Measurements from ENCODE around the gene RBP5.

The RBP5 gene

DNA sequence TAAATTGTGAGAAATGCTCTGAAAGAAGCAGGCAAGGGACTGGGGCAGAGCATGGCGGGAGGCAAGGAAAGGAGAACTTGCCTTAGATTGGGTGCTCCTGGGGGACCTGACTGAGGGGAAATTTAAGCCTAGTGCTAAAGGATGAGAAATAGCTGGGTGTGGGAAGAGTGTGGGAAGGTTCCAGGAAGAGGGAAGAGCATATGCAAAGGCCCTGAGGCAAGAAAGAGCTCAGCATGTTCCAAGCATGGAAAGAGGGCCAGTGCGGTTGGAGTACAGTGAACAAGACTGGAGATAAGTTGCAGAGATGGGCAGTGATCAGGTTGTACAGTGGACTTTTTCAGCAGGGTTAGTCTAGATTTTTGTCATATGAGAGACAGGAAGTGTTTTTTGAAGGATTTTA, 10.5 kb upstream of the RBP5 start:
- Histone ChIP-seq H3K27me3 (no peaks in the 10 kb centered on the region), H3K4me3 (ENCODE audit: low read depth, low read length) (no peak overlapping the region), H3K4me1 (no peaks in the 10 kb centered on the region), H3K36me3 (no peaks in the 10 kb centered on the region), H3K9me3 (no peaks in the 10 kb centered on the region)
- DNase-seq = no peak
- TF ChIP-seq, protein P1, sequence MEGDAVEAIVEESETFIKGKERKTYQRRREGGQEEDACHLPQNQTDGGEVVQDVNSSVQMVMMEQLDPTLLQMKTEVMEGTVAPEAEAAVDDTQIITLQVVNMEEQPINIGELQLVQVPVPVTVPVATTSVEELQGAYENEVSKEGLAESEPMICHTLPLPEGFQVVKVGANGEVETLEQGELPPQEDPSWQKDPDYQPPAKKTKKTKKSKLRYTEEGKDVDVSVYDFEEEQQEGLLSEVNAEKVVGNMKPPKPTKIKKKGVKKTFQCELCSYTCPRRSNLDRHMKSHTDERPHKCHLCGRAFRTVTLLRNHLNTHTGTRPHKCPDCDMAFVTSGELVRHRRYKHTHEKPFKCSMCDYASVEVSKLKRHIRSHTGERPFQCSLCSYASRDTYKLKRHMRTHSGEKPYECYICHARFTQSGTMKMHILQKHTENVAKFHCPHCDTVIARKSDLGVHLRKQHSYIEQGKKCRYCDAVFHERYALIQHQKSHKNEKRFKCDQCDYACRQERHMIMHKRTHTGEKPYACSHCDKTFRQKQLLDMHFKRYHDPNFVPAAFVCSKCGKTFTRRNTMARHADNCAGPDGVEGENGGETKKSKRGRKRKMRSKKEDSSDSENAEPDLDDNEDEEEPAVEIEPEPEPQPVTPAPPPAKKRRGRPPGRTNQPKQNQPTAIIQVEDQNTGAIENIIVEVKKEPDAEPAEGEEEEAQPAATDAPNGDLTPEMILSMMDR (IDR thresholded peaks at IDR 0.05; ENCODE audit: low read depth, low read length) = no peak

DNA sequence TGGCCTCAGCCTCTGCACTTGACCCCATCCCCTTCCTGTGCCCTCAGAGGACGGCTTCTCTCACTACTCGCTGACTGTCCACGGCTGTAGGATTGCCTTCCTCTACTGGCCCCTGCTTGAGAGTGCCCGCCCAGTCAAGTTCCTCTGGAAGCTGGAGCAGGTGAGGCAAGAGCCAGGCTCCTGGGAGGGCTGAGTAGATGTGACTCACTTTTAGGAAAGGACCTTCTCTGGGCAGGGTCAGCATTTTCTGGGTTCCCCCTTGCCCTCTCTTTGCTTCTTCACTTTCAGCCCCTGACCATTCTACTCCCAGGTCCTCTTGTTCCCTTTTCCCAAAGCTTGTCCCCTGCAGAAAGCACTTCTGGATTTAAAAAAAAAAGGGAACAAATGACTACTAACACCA, 9.2 kb upstream of the RBP5 start:
- DNase-seq = no peak
- Histone ChIP-seq H3K9me3 (no peaks in the 10 kb centered on the region), H3K4me3 (ENCODE audit: low read depth, low read length) (no peak overlapping the region), H3K36me3 (no peaks in the 10 kb centered on the region), H3K27me3 (no peaks in the 10 kb centered on the region), H3K4me1 (no peaks in the 10 kb centered on the region)
- TF ChIP-seq, protein P1 (IDR thresholded peaks at IDR 0.05; ENCODE audit: low read depth, low read length) = no peak

DNA sequence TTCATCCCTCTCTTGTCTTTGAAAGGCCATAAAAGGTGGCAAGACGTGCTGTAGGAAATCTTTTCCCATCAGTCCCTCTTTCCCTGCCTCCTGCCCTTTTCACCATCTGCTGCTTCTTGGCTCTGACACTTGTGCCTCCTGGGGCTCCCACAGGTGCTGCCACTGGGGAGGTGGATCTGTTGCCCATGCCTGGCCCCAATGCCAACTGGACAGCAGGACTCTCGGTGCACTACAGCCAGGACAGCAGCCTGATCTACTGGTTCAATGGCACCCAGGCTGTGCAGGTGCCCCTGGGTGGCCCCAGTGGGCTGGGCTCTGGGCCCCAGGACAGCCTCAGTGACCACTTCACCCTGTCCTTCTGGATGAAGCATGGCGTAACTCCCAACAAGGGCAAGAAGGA, 8.0 kb upstream of the RBP5 start:
- TF ChIP-seq, protein P1 (IDR thresholded peaks at IDR 0.05; ENCODE audit: low read depth, low read length) = no peak
- H3K27me3 ChIP-seq = no peaks in the 10 kb centered on the region
- H3K9me3 ChIP-seq = no peaks in the 10 kb centered on the region
- no peaks in the 10 kb centered on the region for H3K4me1 ChIP-seq
- H3K4me3 ChIP-seq (ENCODE audit: low read depth, low read length) = no peak overlapping the region
- no peak for DNase-seq
- no peaks in the 10 kb centered on the region for H3K36me3 ChIP-seq

DNA sequence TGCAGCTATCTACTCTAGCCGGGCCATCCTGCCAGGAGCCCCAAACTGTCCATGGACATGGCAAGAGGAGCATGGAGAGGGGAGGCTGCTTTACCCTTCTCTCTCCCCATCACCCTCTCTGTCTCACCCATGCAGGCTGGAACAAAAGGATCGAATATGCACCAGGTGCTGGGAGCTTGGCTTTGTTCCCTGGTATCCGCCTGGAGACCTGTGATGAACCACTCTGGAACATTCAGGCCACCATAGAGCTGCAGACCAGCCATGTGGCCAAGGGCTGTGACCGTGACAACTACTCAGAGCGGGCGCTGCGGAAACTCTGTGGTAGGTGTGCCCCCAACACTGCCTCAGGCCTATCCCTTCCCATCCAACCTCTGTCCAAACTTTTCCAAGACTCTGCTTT, 7.4 kb upstream of the RBP5 start:
- TF ChIP-seq, protein P1 (IDR thresholded peaks at IDR 0.05; ENCODE audit: low read depth, low read length) = no peak
- Histone ChIP-seq H3K9me3 (no peaks in the 10 kb centered on the region), H3K36me3 (no peaks in the 10 kb centered on the region), H3K27me3 (no peaks in the 10 kb centered on the region), H3K4me3 (ENCODE audit: low read depth, low read length) (no peak overlapping the region), H3K4me1 (no peaks in the 10 kb centered on the region)
- no peak for DNase-seq

DNA sequence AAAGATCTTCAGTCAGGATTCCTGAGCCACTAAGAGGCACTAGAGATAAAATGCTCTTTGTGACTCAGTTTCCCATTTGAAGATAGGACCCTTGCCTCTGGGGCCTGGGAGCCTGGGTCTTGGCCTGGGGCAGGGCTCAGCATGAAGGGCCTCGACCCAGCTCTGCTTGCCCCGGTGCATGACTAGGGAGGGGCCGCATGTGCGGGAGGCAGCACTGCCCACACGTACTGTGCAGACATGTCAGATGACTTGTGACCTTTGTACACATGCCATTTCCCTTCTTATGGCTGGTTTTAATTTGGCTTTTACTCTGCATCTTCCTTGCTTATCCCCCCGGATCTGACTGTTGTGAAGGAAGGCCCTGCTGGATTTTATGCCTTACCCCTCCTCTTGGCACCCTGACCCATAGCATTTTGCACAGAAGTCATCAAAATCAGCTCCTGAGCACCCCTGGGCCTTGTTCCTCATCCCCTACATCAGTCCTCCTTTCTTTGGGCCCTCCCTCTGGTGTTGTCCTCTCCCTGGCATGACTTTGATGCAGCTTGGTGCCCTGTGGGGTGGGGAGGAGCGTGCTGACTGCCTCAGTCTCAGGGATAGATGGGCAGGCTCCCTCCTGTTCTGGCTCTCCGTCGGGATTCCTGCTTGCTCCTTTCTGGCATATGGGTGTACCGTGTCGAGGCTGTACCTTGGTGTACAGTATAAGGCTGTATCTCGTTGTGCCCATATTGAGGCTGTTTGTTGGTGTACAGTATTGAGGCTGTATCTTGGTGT, 5.9 kb upstream of the RBP5 start:
- DNase-seq = no peak
- no peaks in the 10 kb centered on the region for H3K36me3 ChIP-seq
- H3K4me3 ChIP-seq (ENCODE audit: low read depth, low read length) = no peak overlapping the region
- no peaks in the 10 kb centered on the region for H3K27me3 ChIP-seq
- no peaks in the 10 kb centered on the region for H3K9me3 ChIP-seq
- TF ChIP-seq, protein P1 (IDR thresholded peaks at IDR 0.05; ENCODE audit: low read depth, low read length) = no peak
- no peaks in the 10 kb centered on the region for H3K4me1 ChIP-seq

DNA sequence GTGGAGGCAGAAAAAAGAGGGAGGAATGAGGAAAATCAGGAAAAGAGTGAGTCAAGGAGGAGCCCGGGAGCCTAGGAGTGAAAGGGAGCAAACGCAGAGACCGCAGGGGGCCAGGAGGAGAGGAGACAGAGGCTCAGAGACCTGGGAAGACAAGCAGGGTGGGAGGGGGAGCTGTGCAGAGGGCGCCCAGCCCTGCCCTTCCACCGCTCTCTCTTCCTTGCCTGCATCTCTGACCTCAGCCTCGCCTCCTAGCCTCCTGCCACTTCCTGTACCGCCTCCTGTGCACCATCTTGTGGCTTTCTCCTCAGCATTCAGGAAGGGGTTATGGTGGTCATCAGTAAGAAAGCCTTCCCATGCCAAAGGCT, 2.8 kb upstream of the RBP5 start:
- Histone ChIP-seq H3K27me3 (no peaks in the 10 kb centered on the region), H3K4me1 (no peaks in the 10 kb centered on the region), H3K36me3 (no peaks in the 10 kb centered on the region), H3K4me3 (ENCODE audit: low read depth, low read length) (peak overlapping the region; percentile 89), H3K9me3 (no peaks in the 10 kb centered on the region)
- TF ChIP-seq, protein P1 (IDR thresholded peaks at IDR 0.05; ENCODE audit: low read depth, low read length) = no peak
- no peak for DNase-seq

All from BE2C (cell line).